Adipocyte (in vitro differentiated cells): ENCODE data around the gene NECTIN2.
"Not testable (repeated sequence)": the region's sequence is repeated elsewhere in the genome, so short reads cannot be mapped to it uniquely, and the experiment has no call there.

Experiments
- DNase-seq: peaks from one replicate; pipeline ENCODE4 v3.0.0-alpha.2; 2015; ENCODE audit warnings: low read depth
- H3K27me3 ChIP-seq: replicated peaks from 2 replicates; pipeline ENCODE4 v1.7.0; 2013; ENCODE audit warnings: mild to moderate bottlenecking, low read length, moderate library complexity; ENCODE audit not compliant: control insufficient read depth, insufficient read depth
- H3K36me3 ChIP-seq: 2 replicates; pipeline ENCODE4 v1.7.0; 2013; ENCODE audit warnings: low read length, mild to moderate bottlenecking, moderate library complexity; ENCODE audit not compliant: control insufficient read depth, insufficient read depth, severe bottlenecking
- H3K4me1 ChIP-seq: 2 replicates; pipeline ENCODE4 v1.7.0; 2013; ENCODE audit warnings: mild to moderate bottlenecking, low read length, moderate library complexity; ENCODE audit not compliant: control insufficient read depth, insufficient read depth
- H3K4me3 ChIP-seq: 2 replicates; pipeline ENCODE4 v1.7.0; 2013; ENCODE audit warnings: mild to moderate bottlenecking, low read length, moderate library complexity
- H3K9ac ChIP-seq: 2 replicates; pipeline ENCODE4 v1.7.0; 2013; ENCODE audit warnings: mild to moderate bottlenecking, low read length, moderate library complexity
- H3K9me3 ChIP-seq: 2 replicates; pipeline ENCODE4 v1.7.0; 2013; ENCODE audit warnings: mild to moderate bottlenecking, low read length, moderate library complexity; ENCODE audit not compliant: control insufficient read depth

Gene NECTIN2

GRCh38 chr19:44878120-44878865 is 32.2 kb downstream of the NECTIN2 start:
- peaks cover 46% of the 10 kb centered on the region for H3K36me3 ChIP-seq
- no peaks in the 10 kb centered on the region for H3K4me1 ChIP-seq

DNA sequence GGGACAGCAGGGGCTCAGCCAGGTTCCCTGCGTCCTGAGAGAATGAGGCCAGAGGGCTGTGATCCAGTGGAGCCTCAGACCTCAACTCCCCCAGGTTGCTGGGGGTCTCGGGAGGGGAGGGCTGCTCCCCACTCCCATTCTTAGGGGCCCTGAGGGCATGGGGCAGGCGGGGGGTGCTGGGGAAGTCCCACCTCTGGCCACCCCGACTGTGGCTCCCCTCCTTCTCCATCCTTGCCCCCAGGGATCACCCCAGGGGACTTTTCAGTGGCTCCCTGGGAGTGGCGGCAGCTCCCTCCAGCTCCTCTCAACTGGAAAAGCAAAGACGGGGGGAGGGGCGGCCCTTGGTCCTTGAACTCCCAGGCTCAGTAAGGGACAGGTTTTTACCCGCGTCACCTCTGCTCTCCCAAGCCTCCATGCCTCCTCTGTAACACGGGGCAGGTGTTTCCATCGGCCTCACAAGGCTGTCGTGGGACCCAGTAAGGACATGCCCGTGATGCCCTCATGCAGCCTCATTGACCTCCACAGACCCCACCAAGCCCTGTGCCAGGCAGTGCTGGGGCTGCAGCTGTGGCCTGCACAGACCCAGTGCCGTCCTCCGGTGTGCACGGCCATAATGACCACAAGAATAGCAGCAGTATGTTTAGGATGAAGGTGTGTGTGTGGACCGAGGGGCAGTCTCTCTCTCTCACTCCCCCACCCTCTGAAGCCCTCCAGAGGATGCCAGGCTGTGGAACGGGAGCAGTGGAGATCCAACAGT is 33.4 kb downstream of the NECTIN2 start:
- Histone ChIP-seq H3K27me3 (no peaks in the 10 kb centered on the region), H3K36me3 (peaks cover 34% of the 10 kb centered on the region), H3K4me3 (no peak overlapping the region), H3K4me1 (no peaks in the 10 kb centered on the region), H3K9ac (no peak overlapping the region), H3K9me3 (no peaks in the 10 kb centered on the region)
- DNase-seq = no peak

More at GRCh38 chr19:44878120-44878865, 32.2 kb downstream of the NECTIN2 start:
- DNase-seq = no peak
- H3K9me3 ChIP-seq = no peaks in the 10 kb centered on the region
- H3K27me3 ChIP-seq = no peaks in the 10 kb centered on the region
- H3K9ac ChIP-seq = no peak overlapping the region
- no peak overlapping the region for H3K4me3 ChIP-seq

DNA sequence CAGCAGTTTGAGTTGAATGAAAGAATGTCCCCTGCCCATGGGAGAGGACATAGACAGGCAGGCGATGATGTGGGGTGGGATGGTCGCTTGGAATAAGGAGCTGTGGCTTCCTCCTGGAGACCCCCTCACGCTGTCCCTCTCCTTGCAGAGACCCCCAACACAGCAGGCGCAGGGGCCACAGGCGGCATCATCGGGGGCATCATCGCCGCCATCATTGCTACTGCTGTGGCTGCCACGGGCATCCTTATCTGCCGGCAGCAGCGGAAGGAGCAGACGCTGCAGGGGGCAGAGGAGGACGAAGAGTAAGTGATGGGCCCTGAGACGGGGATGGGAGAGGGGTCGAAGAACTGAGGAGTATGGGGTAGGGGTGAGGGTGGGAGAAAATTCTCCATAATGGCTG is 36.0 kb downstream of the NECTIN2 start:
- Histone ChIP-seq H3K9me3 (no peaks in the 10 kb centered on the region), H3K4me3 (no peak overlapping the region), H3K4me1 (no peaks in the 10 kb centered on the region), H3K9ac (no peak overlapping the region), H3K36me3 (peaks cover 9% of the 10 kb centered on the region), H3K27me3 (no peaks in the 10 kb centered on the region)
- DNase-seq = no peak

DNA sequence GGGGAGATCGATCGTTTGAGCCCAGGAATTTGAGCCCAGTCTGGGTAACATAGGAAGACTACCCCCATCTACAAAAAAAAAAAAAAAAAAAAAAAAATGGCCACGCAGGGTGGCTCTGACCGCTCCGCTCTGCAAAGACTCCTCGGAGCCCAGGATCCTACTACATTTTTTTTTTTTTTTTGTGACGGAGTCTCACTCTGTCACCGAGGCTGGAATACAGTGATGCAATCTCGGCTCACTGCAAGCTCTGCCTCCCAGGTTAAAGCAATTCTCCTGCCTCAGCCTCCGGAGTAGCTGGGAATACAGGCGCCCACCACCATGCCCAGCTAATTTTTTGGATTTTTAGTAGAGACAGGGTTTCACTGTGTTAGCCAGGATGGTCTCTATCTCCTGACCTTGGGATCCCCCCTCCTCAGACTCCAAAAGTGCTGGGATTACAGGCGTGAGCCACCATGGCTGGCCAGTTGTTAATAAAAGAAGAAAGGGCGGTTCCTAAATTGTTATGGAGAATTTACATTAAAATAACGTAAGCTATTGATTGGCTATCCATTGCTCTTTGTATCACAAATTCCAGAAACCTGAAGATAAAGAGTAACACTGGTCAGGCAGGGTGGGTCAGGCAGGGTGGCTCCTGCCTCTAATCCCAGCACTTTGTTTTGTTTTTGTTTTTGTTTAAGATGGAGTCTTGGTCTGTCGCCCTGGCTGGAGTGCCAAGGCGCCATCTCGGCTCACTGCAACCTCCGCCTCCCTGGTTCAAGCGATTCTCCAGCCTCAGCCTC is 36.7 kb downstream of the NECTIN2 start:
- H3K9me3 ChIP-seq, H3K4me3 ChIP-seq, H3K27me3 ChIP-seq, H3K4me1 ChIP-seq, H3K9ac ChIP-seq, DNase-seq, H3K36me3 ChIP-seq: not testable (repeated sequence)

- Histone ChIP-seq H3K4me3 (no peak overlapping the region), H3K9me3 (no peaks in the 10 kb centered on the region), H3K27me3 (no peaks in the 10 kb centered on the region), H3K4me1 (no peaks in the 10 kb centered on the region), H3K9ac (no peak overlapping the region), H3K36me3 (peaks cover 6% of the 10 kb centered on the region)
- peak; percentile 36 for DNase-seq
Observed at GRCh38 chr19:44883922-44884321, 37.8 kb downstream of the NECTIN2 start.

DNA sequence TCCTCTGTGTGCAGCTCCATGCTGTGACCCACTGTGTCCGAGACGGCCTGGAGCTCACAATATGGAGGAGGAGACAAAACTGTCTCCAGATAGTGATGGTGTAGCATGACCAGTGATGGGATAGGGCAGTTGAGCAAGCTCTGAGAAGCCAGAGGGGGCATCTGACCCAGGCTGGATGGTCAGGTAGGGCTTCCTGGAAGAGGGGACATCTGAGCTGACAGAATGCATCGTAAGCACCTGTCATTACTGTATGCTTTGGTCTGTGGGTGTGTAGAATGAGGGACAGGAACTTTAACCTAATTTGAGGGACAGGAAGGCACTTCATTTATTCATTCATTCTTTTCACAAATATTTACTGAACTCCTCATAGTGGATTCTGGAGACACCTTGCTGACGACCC is 38.5 kb downstream of the NECTIN2 start:
- H3K9ac ChIP-seq = no peak overlapping the region
- H3K27me3 ChIP-seq = no peaks in the 10 kb centered on the region
- no peak overlapping the region for H3K4me3 ChIP-seq
- H3K36me3 ChIP-seq = peaks cover 6% of the 10 kb centered on the region
- DNase-seq = no peak
- no peaks in the 10 kb centered on the region for H3K9me3 ChIP-seq
- H3K4me1 ChIP-seq = peaks cover 1% of the 10 kb centered on the region

GRCh38 chr19:44886141-44886540 is 40.0 kb downstream of the NECTIN2 start:
- no peaks in the 10 kb centered on the region for H3K9me3 ChIP-seq
- no peak overlapping the region for H3K9ac ChIP-seq
- H3K27me3 ChIP-seq = no peaks in the 10 kb centered on the region
- no peak for DNase-seq
- H3K4me3 ChIP-seq = no peak overlapping the region
- peaks cover 8% of the 10 kb centered on the region for H3K4me1 ChIP-seq
- peaks cover 6% of the 10 kb centered on the region for H3K36me3 ChIP-seq

DNA sequence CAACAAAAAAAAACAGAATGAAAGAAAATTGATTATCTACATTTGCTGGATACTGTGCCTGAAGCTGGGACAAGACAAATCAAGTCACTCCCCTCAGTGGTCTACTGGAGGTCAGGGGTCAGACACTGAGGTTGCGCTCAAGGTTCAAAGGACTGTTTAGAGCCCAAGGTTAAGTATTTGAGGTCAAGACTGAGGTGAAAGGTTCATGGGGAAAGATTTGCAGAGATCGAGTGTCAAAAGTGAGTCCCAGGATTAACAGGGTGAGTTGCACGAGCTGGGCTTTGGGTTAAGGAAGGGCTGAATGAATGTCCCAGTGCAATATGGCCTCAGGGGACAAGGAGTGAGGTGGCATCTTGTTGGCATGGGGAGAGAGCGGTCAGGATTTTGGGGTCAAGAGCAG is 41.6 kb downstream of the NECTIN2 start:
- no peak overlapping the region for H3K4me3 ChIP-seq
- peaks cover 7% of the 10 kb centered on the region for H3K36me3 ChIP-seq

DNA sequence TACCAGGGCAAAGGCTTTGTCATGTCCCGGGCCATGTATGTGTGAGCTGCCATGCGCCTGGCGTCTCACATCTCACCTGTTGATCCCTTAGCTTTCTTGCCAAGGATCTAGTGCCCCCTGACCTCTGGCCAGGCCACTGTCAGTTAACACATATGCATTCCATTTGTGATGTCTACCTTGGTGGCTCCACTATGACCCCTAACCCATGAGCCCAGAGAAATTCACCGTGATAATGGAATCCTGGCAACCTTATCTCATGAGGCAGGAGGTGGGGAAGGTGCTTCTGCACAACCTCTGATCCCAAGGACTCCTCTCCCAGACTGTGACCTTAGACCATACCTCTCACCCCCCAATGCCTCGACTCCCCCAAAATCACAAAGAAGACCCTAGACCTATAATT is 42.2 kb downstream of the NECTIN2 start:
- not testable (repeated sequence) for DNase-seq, H3K4me3 ChIP-seq, H3K27me3 ChIP-seq, H3K9me3 ChIP-seq, H3K9ac ChIP-seq
- H3K36me3 ChIP-seq = peaks cover 14% of the 10 kb centered on the region
- H3K4me1 ChIP-seq = peaks cover 25% of the 10 kb centered on the region

More for the DNA sequence above, 41.6 kb downstream of the NECTIN2 start:
- Histone ChIP-seq H3K9me3 (no peaks in the 10 kb centered on the region), H3K4me1 (peaks cover 19% of the 10 kb centered on the region), H3K27me3 (no peaks in the 10 kb centered on the region), H3K9ac (no peak overlapping the region)
- DNase-seq = no peak

DNA sequence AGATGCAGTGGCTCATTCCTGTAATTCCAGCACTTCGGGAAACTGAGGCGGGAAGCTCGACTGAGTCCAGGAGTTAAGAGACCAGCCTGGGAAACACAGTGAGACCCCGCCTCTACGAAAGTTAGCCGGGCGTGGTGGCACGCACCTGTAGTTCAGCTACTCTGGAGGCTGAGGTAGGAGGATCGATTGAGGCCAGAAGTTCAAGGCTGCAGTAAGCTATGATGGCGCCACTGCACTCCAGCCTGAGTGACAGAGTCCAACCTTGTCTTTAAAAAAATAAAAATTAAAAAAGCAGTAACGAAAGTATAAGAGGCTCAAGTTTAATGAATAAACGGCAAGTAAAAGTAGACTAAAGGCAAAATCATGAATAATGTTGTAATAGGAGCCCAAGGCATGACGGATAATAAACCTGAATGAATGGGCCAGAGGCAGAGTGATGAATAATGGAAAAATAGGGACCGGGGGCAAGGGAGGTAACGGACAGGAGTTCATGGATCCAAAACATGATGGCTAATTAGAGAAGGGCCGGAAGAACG is 43.8 kb downstream of the NECTIN2 start:
- DNase-seq = no peak
- Histone ChIP-seq H3K4me1 (peaks cover 39% of the 10 kb centered on the region), H3K9ac (peak overlapping the region; percentile 87), H3K36me3 (peaks cover 29% of the 10 kb centered on the region), H3K9me3 (no peaks in the 10 kb centered on the region), H3K4me3 (peak overlapping the region; percentile 78), H3K27me3 (no peaks in the 10 kb centered on the region)
